HEK293T (cell line): ENCODE data around the gene SYT13.
A peak's percentile ranks its signal among the peaks of the same experiment; 100 is the strongest.

Experiments used
- CTCF ChIA-PET: fragments of 350-600 bp; formaldehyde crosslinking; extraction: SDS; loops from one replicate; lab custom pipeline; 2021; ENCODE audit warnings: antibody characterized with exemption, inconsistent platforms; lab: Yijun Ruan, JAX
- POLR2A ChIA-PET: fragments of 350-600 bp; formaldehyde crosslinking; extraction: SDS; loops from one replicate; lab custom pipeline; 2020; ENCODE audit warnings: antibody characterized with exemption, inconsistent platforms; lab: Yijun Ruan, JAX
- DNase-seq: peaks from one replicate; pipeline ENCODE4 v3.0.0; 2012; ENCODE audit warnings: mixed read lengths; ENCODE audit errors: extremely low spot score
- ARNT ChIP-seq: fragments of 450-650 bp; IDR thresholded peaks from 2 replicates; pipeline ENCODE4 v1.6.1; 2017; ENCODE audit warnings: mild to moderate bottlenecking
- BHLHE40 ChIP-seq: fragments of 450-650 bp; IDR thresholded peaks from 2 replicates; pipeline ENCODE4 v1.6.1; 2016; ENCODE audit warnings: mild to moderate bottlenecking, moderate library complexity, borderline replicate concordance
- CTBP1 ChIP-seq: fragments of 450-650 bp; IDR thresholded peaks from 2 replicates; pipeline ENCODE4 v1.6.1; 2016; ENCODE audit warnings: borderline replicate concordance
- ELF4 ChIP-seq: fragments of 450-650 bp; IDR thresholded peaks from 2 replicates; pipeline ENCODE4 v1.6.1; 2017; ENCODE audit warnings: antibody characterized with exemption
- FOXA1 ChIP-seq: fragments of 450-650 bp; IDR thresholded peaks from 2 replicates; pipeline ENCODE4 v1.6.1; 2016; ENCODE audit warnings: mild to moderate bottlenecking
- FOXK2 ChIP-seq: fragments of 450-650 bp; IDR thresholded peaks from 2 replicates; pipeline ENCODE4 v1.6.1; 2016; ENCODE audit warnings: mild to moderate bottlenecking
- FOXM1 ChIP-seq: fragments of 450-650 bp; IDR thresholded peaks from 2 replicates; pipeline ENCODE4 v1.6.1; 2017; ENCODE audit warnings: mild to moderate bottlenecking, borderline replicate concordance
- HDGF ChIP-seq: fragments of 450-650 bp; IDR thresholded peaks from 2 replicates; pipeline ENCODE4 v1.6.1; 2017; ENCODE audit warnings: antibody characterized with exemption, borderline replicate concordance
- L3MBTL2 ChIP-seq: fragments of 450-650 bp; conservative IDR thresholded peaks from 2 replicates; pipeline ENCODE4 v1.6.1; 2016; ENCODE audit warnings: mild to moderate bottlenecking
- LEF1 ChIP-seq: fragments of 450-650 bp; IDR thresholded peaks from 2 replicates; pipeline ENCODE4 v1.6.1; 2017; ENCODE audit warnings: mild to moderate bottlenecking, borderline replicate concordance
- NFRKB ChIP-seq: fragments of 450-650 bp; IDR thresholded peaks from 2 replicates; pipeline ENCODE4 v1.6.1; 2016; ENCODE audit warnings: mild to moderate bottlenecking, moderate library complexity
- SP1 ChIP-seq: fragments of 450-650 bp; IDR thresholded peaks from 2 replicates; pipeline ENCODE4 v1.6.1; 2017
- SUZ12 ChIP-seq: fragments of 450-650 bp; IDR thresholded peaks from 2 replicates; pipeline ENCODE4 v1.6.1; 2016; ENCODE audit warnings: mild to moderate bottlenecking
- TARDBP ChIP-seq: fragments of 450-650 bp; IDR thresholded peaks from 2 replicates; pipeline ENCODE4 v1.6.1; 2016
- ZNF384 ChIP-seq: fragments of 450-650 bp; IDR thresholded peaks from 2 replicates; pipeline ENCODE4 v1.6.1; 2016
- TF ChIP-seq, protein P1 (sequence below): fragments of 450-650 bp; IDR thresholded peaks from 2 replicates; pipeline ENCODE4 v1.6.1; 2016

Gene SYT13

DNA sequence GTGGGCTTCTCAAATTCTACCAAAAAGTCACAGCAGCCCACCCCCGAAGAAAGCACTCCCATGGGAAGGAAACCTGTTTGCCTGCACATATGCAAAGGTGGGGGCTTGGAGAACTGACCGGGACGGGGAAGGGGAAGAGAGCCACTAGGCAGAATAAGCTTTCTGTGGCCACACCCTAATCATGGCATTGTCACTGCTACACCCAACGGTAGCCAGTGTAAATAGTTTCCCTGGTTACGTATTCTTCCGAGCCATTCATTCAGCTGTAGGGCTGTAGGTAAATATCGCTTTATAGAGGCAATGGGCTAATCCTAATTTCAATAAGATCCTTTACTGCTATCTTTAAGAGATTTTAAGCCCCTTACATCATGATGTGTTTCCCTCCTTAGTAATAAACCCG, 78.0 kb downstream of the SYT13 start:
- DNase-seq = no peak
- TF ChIP-seq TARDBP (no peak), SP1 (no peak), CTBP1 (no peak), ARNT (no peak), FOXK2 (no peak), FOXA1 (no peak), HDGF (no peak), SUZ12 (no peak), ELF4 (no peak), NFRKB (no peak), ZNF384 (no peak), FOXM1 (no peak), BHLHE40 (no peak), L3MBTL2 (no peak), LEF1 (no peak)
- TF ChIP-seq, protein P1, sequence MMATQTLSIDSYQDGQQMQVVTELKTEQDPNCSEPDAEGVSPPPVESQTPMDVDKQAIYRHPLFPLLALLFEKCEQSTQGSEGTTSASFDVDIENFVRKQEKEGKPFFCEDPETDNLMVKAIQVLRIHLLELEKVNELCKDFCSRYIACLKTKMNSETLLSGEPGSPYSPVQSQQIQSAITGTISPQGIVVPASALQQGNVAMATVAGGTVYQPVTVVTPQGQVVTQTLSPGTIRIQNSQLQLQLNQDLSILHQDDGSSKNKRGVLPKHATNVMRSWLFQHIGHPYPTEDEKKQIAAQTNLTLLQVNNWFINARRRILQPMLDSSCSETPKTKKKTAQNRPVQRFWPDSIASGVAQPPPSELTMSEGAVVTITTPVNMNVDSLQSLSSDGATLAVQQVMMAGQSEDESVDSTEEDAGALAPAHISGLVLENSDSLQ = no peak
- POLR2A ChIA-PET = no interaction called here
- CTCF ChIA-PET = no interaction called here

DNA sequence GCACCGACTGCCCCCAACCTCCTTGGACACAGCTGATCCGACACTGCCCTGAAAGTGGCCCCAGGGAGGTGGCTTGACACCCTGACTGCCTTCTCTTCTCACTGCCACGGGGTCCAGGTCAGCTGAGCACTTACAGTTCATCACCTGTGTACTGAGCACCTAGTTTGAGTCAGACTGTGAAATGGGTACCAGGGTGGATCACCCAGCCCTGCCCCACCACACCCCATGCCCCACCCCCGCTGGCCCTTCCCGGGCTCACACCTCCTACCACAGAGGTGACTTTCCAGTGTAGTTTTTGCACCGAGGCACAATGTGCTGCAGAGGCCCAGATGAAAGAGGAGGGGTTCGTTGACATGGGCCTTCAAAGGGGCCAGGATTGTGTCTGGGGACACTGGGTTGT, 80.2 kb downstream of the SYT13 start:
- DNase-seq = no peak
- no peak for TF ChIP-seq ELF4
- TF ChIP-seq, protein P1 = no peak
- TF ChIP-seq ARNT = no peak
- no peak for TF ChIP-seq FOXA1
- TF ChIP-seq LEF1 = no peak
- TF ChIP-seq L3MBTL2 = no peak
- TF ChIP-seq TARDBP = no peak
- no peak for TF ChIP-seq CTBP1
- TF ChIP-seq NFRKB = no peak
- no peak for TF ChIP-seq ZNF384
- no peak for TF ChIP-seq FOXK2
- TF ChIP-seq BHLHE40 = no peak
- CTCF ChIA-PET = no interaction called here
- POLR2A ChIA-PET = no interaction called here

- DNase-seq = peak; percentile 20
- TF ChIP-seq CTBP1 (no peak), TARDBP (no peak), SUZ12 (no peak), HDGF (no peak), BHLHE40 (no peak), SP1 (no peak), ARNT (no peak), FOXA1 (no peak)
- TF ChIP-seq, protein P1 = no peak
- ChIA-PET POLR2A (no interaction called here), CTCF (no interaction called here)
Measured at GRCh38 chr11:45204761-45205160, 81.4 kb downstream of the SYT13 start.

GRCh38 chr11:45193695-45194094, 92.4 kb downstream of the SYT13 start:
- POLR2A ChIA-PET = no interaction called here
- TF ChIP-seq L3MBTL2 (no peak), LEF1 (no peak), ZNF384 (no peak), FOXM1 (no peak)
- DNase-seq = no peak
- CTCF ChIA-PET = no interaction called here
